Head of caudate nucleus (tissue), 42 donors: ENCODE measurements around the gene HLA-DMB.

Experiments used
- DNase-seq, 42 donors: peaks; one replicate each; pipeline versions ENCODE4 v3.0.0 to v3.0.0-alpha.2; 2020 to 2021; ENCODE audit warnings: mixed read lengths in 7 of 42
- intact Hi-C: fragments of 100-400 bp; cut with DNase I; formaldehyde crosslinking; loops from one replicate; pipeline ENCODE4 v1.15.0; 2022

The HLA-DMB gene

GRCh38 chr6:32940656-32941213, at the start of gene HLA-DMB:
Gene HLA-DMB, minus strand, starts transcription at chr6:32941028. Its CDS starts 221 bp downstream, at chr6:32940807.
- intact Hi-C loops, result no loop called here
- peak in 33 of 42 donors; percentile 7 to 77 (median 49) for DNase-seq

- intact Hi-C loops, result loop anchor here (5.0 kb wide), 1 partner anchor 102 kb away; no protein-coding TSS in a partner anchor
- no peak for DNase-seq
Observed at GRCh38 chr6:32989368-32989767, 48.5 kb upstream of the HLA-DMB start.

GRCh38 chr6:32984622-32985389, 44.0 kb upstream of the HLA-DMB start:
- intact Hi-C loops, result loop anchor here (5.0 kb wide), 2 partner anchors 53 to 98 kb away; no protein-coding TSS in a partner anchor
- DNase-seq, result peak; percentile 82 to 97 (median 92)

GRCh38 chr6:32983964-32984621, 43.3 kb upstream of the HLA-DMB start:
- no peak for DNase-seq
- intact Hi-C loops, result loop anchor here (5.0 kb wide), 1 partner anchor 52 kb away; no protein-coding TSS in a partner anchor

GRCh38 chr6:32983493-32983848, 42.6 kb upstream of the HLA-DMB start:
- intact Hi-C loops, result loop anchor here (5.0 kb wide), 1 partner anchor 51 kb away; no protein-coding TSS in a partner anchor
- DNase-seq, result no peak

GRCh38 chr6:32982702-32983492, 42.1 kb upstream of the HLA-DMB start:
- intact Hi-C loops, result loop anchor here (5.0 kb wide), 1 partner anchor 51 kb away; no protein-coding TSS in a partner anchor
- DNase-seq, result no peak

GRCh38 chr6:32982084-32982701, 41.4 kb upstream of the HLA-DMB start:
- intact Hi-C loops, result loop anchor here (5.0 kb wide), 1 partner anchor 50 kb away; no protein-coding TSS in a partner anchor
- DNase-seq, result no peak

- DNase-seq, result no peak
- intact Hi-C loops, result loop anchor here (5.0 kb wide), 1 partner anchor 48 kb away; no protein-coding TSS in a partner anchor
Observed at GRCh38 chr6:32980488-32981038, 39.7 kb upstream of the HLA-DMB start.

- intact Hi-C loops, result loop anchor here (5.0 to 10.0 kb wide), 2 partner anchors 48 to 225 kb away; partner anchors contain the start of genes HSD17B8, RING1, RXRB and SLC39A7
- no peak for DNase-seq
Observed at GRCh38 chr6:32979720-32980487, 39.1 kb upstream of the HLA-DMB start.

- intact Hi-C loops, result loop anchor here (10.0 kb wide), 1 partner anchor 227 kb away; the partner anchor contains the start of genes HSD17B8, RING1, RXRB and SLC39A7
- DNase-seq, result no peak
Observed at GRCh38 chr6:32977953-32978324, 37.1 kb upstream of the HLA-DMB start.

GRCh38 chr6:32977272-32977952, 36.6 kb upstream of the HLA-DMB start:
- no peak for DNase-seq
- intact Hi-C loops, result loop anchor here (10.0 kb wide), 1 partner anchor 227 kb away; the partner anchor contains the start of genes HSD17B8, RING1, RXRB and SLC39A7

- intact Hi-C loops, result loop anchor here (10.0 kb wide), 1 partner anchor 228 kb away; the partner anchor contains the start of genes HSD17B8, RING1, RXRB and SLC39A7
Observed at GRCh38 chr6:32976334-32977069, 35.7 kb upstream of the HLA-DMB start.

GRCh38 chr6:32975886-32976285, 35.1 kb upstream of the HLA-DMB start:
- no peak for DNase-seq
- intact Hi-C loops, result loop anchor here (10.0 kb wide), 1 partner anchor 229 kb away; the partner anchor contains the start of genes HSD17B8, RING1, RXRB and SLC39A7

More at GRCh38 chr6:32976334-32977069, 35.7 kb upstream of the HLA-DMB start:
- DNase-seq, result no peak

- no peak for DNase-seq
- intact Hi-C loops, result loop anchor here (10.0 kb wide), 1 partner anchor 230 kb away; the partner anchor contains the start of genes HSD17B8, RING1, RXRB and SLC39A7
Observed at GRCh38 chr6:32974541-32975308, 33.9 kb upstream of the HLA-DMB start.

GRCh38 chr6:32974016-32974333, 33.1 kb upstream of the HLA-DMB start:
- peak in 1 of 42 donors; percentile 38 for DNase-seq
- intact Hi-C loops, result loop anchor here (10.0 kb wide), 1 partner anchor 231 kb away; the partner anchor contains the start of genes HSD17B8, RING1, RXRB and SLC39A7
